Endothelial cell (in vitro differentiated cells): ENCODE measurements around the gene ERMAP. TPM values are rescaled to one million over a fixed set of nuclear protein-coding genes. Genes with fewer than 3 reads are reported as not detected.
A peak's percentile ranks its signal among the peaks of the same experiment; 100 is the strongest.

ENCODE experiments used
- DNase-seq: peaks from one replicate; pipeline ENCODE4 v3.0.0; 2021; ENCODE audit warnings: low spot score
- H3K27ac Mint-ChIP-seq: one replicate; pipeline ENCODE4 v1.8.0; 2021; ENCODE audit warnings: mixed read lengths, inconsistent platforms; ENCODE audit not compliant: unreplicated experiment
- H3K27me3 Mint-ChIP-seq: one replicate; pipeline ENCODE4 v1.8.0; 2021; ENCODE audit warnings: mild to moderate bottlenecking, moderate library complexity, mixed read lengths, inconsistent platforms; ENCODE audit not compliant: unreplicated experiment
- H3K36me3 Mint-ChIP-seq: one replicate; pipeline ENCODE4 v1.8.0; 2021; ENCODE audit warnings: mild to moderate bottlenecking, low read depth, mixed read lengths, inconsistent platforms; ENCODE audit not compliant: unreplicated experiment
- H3K4me1 Mint-ChIP-seq: one replicate; pipeline ENCODE4 v1.8.0; 2021; ENCODE audit warnings: mild to moderate bottlenecking, mixed read lengths, inconsistent platforms; ENCODE audit not compliant: unreplicated experiment
- H3K4me3 Mint-ChIP-seq: one replicate; pipeline ENCODE4 v1.8.0; 2021; ENCODE audit warnings: mild to moderate bottlenecking, mixed read lengths, inconsistent platforms; ENCODE audit not compliant: unreplicated experiment
- H3K9me3 Mint-ChIP-seq: one replicate; pipeline ENCODE4 v1.8.0; 2021; ENCODE audit warnings: mixed read lengths, inconsistent platforms; ENCODE audit not compliant: unreplicated experiment
- total RNA-seq: library from RNA; stranded (reverse); fragmentation: NEBNext Ultra II Directional; extraction: Animal tissue kit (Norgen Biotek cat#: 25700); gene quantifications from one replicate; pipeline ENCODE4 v1.2.1, GENCODE V29; 2021; ENCODE audit not compliant: unreplicated experiment
- TF ChIP-seq, protein P1 (sequence below): fragments of 200-600 bp; sonication (generic); IDR thresholded peaks from one replicate; pipeline ENCODE4 v1.5.0; 2021; ENCODE audit warnings: antibody characterized with exemption; ENCODE audit not compliant: unreplicated experiment

The ERMAP gene
- total RNA-seq, 1 donor from 2014 or later, result 12.4 TPM

DNA sequence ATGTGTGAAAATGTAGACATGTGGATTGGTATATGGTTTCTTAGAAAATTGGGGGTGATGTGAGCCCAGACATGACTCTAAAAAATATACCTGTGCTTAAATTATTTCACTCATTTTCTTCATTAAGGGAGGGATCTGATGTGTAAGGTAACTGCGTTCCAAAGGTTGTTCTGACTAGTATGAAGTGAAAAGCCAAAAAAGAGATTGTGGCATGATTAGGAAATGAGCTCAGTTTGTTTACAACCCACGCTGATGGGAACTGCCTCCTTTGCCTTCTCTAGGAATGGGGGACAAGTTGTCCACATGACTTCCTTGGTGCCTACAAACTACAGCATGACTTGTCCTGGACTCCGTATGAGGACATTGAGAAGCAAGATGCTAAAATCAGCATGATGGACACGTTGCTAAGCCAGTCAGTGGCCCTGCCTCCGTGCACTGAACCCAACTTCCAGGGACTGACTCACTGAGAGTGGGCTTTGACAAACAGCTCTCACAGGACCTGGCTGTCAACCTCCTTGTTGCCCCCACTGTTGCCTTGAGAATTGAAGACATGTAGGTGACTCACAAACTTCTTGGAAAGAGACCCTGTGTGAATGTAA, 41.9 kb upstream of the ERMAP start:
- Mint-ChIP-seq H3K36me3 (peaks cover 30% of the 10 kb centered on the region), H3K9me3 (no peaks in the 10 kb centered on the region), H3K27me3 (peaks cover 1% of the 10 kb centered on the region), H3K4me3 (no peak overlapping the region), H3K27ac (no peak overlapping the region), H3K4me1 (peaks cover 3% of the 10 kb centered on the region)
- TF ChIP-seq, protein P1, sequence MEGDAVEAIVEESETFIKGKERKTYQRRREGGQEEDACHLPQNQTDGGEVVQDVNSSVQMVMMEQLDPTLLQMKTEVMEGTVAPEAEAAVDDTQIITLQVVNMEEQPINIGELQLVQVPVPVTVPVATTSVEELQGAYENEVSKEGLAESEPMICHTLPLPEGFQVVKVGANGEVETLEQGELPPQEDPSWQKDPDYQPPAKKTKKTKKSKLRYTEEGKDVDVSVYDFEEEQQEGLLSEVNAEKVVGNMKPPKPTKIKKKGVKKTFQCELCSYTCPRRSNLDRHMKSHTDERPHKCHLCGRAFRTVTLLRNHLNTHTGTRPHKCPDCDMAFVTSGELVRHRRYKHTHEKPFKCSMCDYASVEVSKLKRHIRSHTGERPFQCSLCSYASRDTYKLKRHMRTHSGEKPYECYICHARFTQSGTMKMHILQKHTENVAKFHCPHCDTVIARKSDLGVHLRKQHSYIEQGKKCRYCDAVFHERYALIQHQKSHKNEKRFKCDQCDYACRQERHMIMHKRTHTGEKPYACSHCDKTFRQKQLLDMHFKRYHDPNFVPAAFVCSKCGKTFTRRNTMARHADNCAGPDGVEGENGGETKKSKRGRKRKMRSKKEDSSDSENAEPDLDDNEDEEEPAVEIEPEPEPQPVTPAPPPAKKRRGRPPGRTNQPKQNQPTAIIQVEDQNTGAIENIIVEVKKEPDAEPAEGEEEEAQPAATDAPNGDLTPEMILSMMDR, result no peak
- no peak for DNase-seq

DNA sequence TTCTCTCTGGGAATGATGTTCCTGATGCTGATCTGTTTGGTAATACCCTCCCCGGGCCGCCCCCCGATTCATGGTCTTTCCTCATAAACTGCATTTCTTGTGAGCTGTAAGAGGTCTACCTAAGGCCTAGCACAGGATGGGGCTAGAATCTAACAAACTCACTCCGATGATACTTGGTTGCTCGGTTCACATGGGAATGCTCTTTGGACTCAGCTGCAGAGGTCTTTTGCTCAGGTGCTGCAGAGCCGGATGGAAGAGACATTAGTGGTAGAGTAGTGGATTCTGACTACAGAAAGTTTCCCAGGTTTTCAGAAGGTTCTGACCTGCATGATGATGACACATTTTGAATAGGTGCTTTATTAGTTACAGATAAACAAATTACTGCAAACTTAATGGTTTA, 40.4 kb upstream of the ERMAP start:
- no peak for DNase-seq
- TF ChIP-seq, protein P1, result no peak
- Mint-ChIP-seq H3K9me3 (no peaks in the 10 kb centered on the region), H3K27me3 (peaks cover 3% of the 10 kb centered on the region), H3K4me3 (no peak overlapping the region), H3K4me1 (peaks cover 2% of the 10 kb centered on the region), H3K27ac (no peak overlapping the region), H3K36me3 (peaks cover 32% of the 10 kb centered on the region)

DNA sequence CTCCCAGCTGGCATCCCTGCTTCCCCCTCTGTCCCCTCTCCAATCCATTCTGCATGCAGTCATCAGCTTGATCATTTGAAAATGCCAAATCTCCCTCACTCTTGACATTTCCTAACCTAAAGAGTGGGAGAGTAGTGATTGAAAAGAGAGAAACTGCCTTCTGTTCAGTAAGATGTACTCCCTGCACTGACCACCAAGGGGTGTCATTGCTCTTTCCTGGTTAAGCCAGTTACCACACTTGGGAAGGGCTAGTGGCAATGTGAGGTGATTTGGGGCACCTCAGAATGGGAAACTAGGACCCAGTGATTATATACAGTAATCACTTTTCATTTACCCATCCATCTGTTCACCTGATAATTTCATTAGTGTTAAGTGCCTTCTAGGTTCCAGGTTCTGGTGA, 39.1 kb upstream of the ERMAP start:
- no peaks in the 10 kb centered on the region for H3K4me1 Mint-ChIP-seq
- H3K4me3 Mint-ChIP-seq, result no peak overlapping the region
- no peak overlapping the region for H3K27ac Mint-ChIP-seq
- peaks cover 3% of the 10 kb centered on the region for H3K27me3 Mint-ChIP-seq
- TF ChIP-seq, protein P1, result peak; percentile 65
- DNase-seq, result peak; percentile 58
- H3K36me3 Mint-ChIP-seq, result peaks cover 32% of the 10 kb centered on the region
- H3K9me3 Mint-ChIP-seq, result no peaks in the 10 kb centered on the region

DNA sequence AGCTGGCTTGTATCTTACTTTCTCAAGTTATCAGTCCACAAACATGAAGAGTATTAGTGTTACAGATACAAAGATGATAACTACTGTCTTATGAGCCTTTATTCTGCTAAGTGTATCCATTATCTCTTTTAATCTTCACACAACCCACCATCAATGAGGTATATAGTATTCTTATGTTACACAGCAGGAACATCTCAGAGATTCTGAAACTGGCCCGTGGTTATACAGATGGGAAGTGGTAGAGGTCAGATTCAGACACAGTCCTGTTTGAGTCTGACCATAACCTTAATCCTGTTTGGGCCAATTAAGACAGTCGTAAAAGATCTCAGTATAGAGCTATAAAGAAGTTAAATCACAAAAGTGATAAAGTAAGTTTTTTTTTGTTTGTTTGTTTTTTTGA, 37.2 kb upstream of the ERMAP start:
- H3K36me3 Mint-ChIP-seq, result peaks cover 32% of the 10 kb centered on the region

DNA sequence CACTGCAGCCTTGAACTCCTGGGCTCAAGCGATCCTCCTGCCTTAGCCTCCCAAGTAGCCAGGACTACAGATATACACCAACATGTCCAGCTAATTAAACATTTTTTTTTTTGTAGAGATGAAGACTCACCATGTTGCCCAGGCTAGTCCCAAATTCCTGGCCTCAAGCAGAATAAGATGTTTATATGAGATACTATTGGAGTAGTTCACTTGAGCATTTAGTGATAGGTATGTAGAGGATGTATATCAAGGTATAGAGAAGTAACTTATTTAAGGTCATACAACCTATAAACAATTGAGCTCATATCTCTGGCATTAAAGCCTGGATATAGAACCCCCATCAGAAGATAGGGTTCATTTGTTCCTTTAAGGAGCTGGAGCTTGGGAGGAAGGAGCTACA, 36.7 kb upstream of the ERMAP start:
- no peak for DNase-seq
- H3K4me1 Mint-ChIP-seq, result peaks cover 4% of the 10 kb centered on the region
- peaks cover 6% of the 10 kb centered on the region for H3K27me3 Mint-ChIP-seq

More for the DNA sequence above, 37.2 kb upstream of the ERMAP start:
- H3K9me3 Mint-ChIP-seq, result no peaks in the 10 kb centered on the region
- no peak for DNase-seq
- TF ChIP-seq, protein P1, result no peak
- H3K4me1 Mint-ChIP-seq, result peaks cover 4% of the 10 kb centered on the region
- no peak overlapping the region for H3K4me3 Mint-ChIP-seq
- peaks cover 6% of the 10 kb centered on the region for H3K27me3 Mint-ChIP-seq
- H3K27ac Mint-ChIP-seq, result no peak overlapping the region

More for the DNA sequence above, 36.7 kb upstream of the ERMAP start:
- Mint-ChIP-seq H3K9me3 (no peaks in the 10 kb centered on the region), H3K36me3 (peaks cover 28% of the 10 kb centered on the region), H3K4me3 (no peak overlapping the region), H3K27ac (no peak overlapping the region)
- TF ChIP-seq, protein P1, result no peak
